ENCODE results near the gene ATP2B2.

DNA sequence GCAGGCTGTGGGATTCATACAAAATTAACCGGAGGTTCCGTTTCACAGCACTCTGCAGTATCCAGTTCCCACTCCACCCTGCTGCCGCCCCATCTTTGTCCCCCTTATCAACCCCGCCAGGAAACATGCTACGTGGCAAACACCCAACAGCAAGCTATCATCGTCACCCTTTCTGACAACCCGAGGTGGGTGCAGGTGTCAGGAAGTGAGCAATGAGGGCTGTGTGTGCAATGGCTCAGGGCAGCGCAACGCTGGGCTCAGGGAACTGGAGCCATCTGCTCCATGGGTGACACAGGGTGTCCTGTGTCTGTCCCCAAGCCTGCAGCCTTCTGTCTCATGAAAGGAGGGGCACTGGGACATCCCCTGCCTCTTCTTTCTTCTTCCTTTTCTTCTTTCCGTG is 60.9 kb downstream of the ATP2B2 start:
- TF ChIP-seq POLR2A (IDR thresholded peaks at IDR 0.05) (no peak), CTCF (IDR thresholded peaks at IDR 0.05) (no peak)
